ENCODE measurements around the gene CFAP57. TPM values are rescaled to one million over a fixed set of nuclear protein-coding genes. Genes with fewer than 3 reads are reported as not detected.

CFAP57 gene
- 0.23 and 0.26 TPM in 2 replicates for total RNA-seq

GRCh38 chr1:43171876-43172526 is at the start of gene CFAP57, which contains the start of gene EBNA1BP2:
Gene CFAP57, plus strand, starts transcription at chr1:43172330. Its CDS starts 424 bp downstream, at chr1:43172754.
Gene EBNA1BP2, minus strand, starts transcription at chr1:43172290. Its CDS starts 172 bp downstream, at chr1:43172118.

GRCh38 chr1:43269627-43270375 is 97.7 kb downstream of the CFAP57 start, which contains the start of gene TMEM125:
Gene TMEM125, plus strand, starts transcription at chr1:43269983. Its CDS starts 2,740 bp downstream, at chr1:43272723.

GRCh38 chr1:43285269-43285990 is 113.3 kb downstream of the CFAP57 start, which contains the start of gene C1orf210:
Gene C1orf210, minus strand, starts transcription at chr1:43285581. Its CDS starts 2,311 bp downstream, at chr1:43283270.

GRCh38 chr1:43300378-43301094 is 128.4 kb downstream of the CFAP57 start, which contains the start of gene TIE1:
Gene TIE1, plus strand, starts transcription at chr1:43300982. Its CDS starts 90 bp downstream, at chr1:43301072.

Other genes with a start within 250 kb of the CFAP57 start
- gene SLC2A1, start 213.5 kb upstream of the CFAP57 start, total RNA-seq = 85.2 and 131 TPM in 2 replicates
- 40.0 and 73.6 TPM in 2 replicates for gene EBNA1BP2, start within 50 bp of the CFAP57 start, total RNA-seq
- gene TMEM125, start 97.7 kb downstream of the CFAP57 start, total RNA-seq = not detected in 2 replicates
- gene C1orf210, start 113.3 kb downstream of the CFAP57 start, total RNA-seq = not detected in 2 replicates
- 1.5 and 8.1 TPM in 2 replicates for gene TIE1, start 128.7 kb downstream of the CFAP57 start, total RNA-seq
- gene MPL, start 165.5 kb downstream of the CFAP57 start, total RNA-seq = not detected in 2 replicates
- 2.6 and 4.7 TPM in 2 replicates for gene CDC20, start 186.7 kb downstream of the CFAP57 start, total RNA-seq
- gene ELOVL1, start 195.7 kb downstream of the CFAP57 start, total RNA-seq = 61.0 and 74.6 TPM in 2 replicates
- 46.7 and 49.9 TPM in 2 replicates for gene MED8, start 217.5 kb downstream of the CFAP57 start, total RNA-seq
- 11.1 and 13.6 TPM in 2 replicates for gene SZT2, start 217.6 kb downstream of the CFAP57 start, total RNA-seq

All from pericardium fibroblast (primary cell).